Esophagus squamous epithelium (tissue), 5 donors: ENCODE measurements around the gene CELF1. TPM values are rescaled to one million over a fixed set of nuclear protein-coding genes. Genes with fewer than 3 reads are reported as not detected.

Experiments used
- DNase-seq: peaks from one replicate; lab custom pipeline; 2025; lab: John Stamatoyannopoulos, UW
- H3K27ac ChIP-seq, 4 donors: fragments of 200-600 bp; sonication (generic); one replicate each; pipeline ENCODE4 v1.5.1; 2016 to 2019; ENCODE audit warnings: mild to moderate bottlenecking in 1 of 4
- H3K27me3 ChIP-seq, 4 donors: fragments of 200-600 bp; sonication (generic); 1 replicate in 3 of 4; 2 replicates in 1 of 4; pipeline versions ENCODE4 v1.5.1 to v1.6.0; 2017 to 2021; ENCODE audit warnings: antibody characterized with exemption in 1 of 4
- H3K36me3 ChIP-seq, 3 donors: fragments of 200-600 bp; sonication (generic); one replicate each; pipeline ENCODE4 v1.5.1; 2016 to 2019
- H3K4me1 ChIP-seq, 3 donors: fragments of 200-600 bp; sonication (generic); one replicate each; pipeline ENCODE4 v1.5.1; 2017 to 2019
- H3K4me3 ChIP-seq, 4 donors: fragments of 200-600 bp; sonication (generic); 1 replicate in 3 of 4; 2 replicates in 1 of 4; pipeline ENCODE4 v1.5.1; 2016 to 2019; ENCODE audit warnings: mild to moderate bottlenecking in 2 of 4, moderate library complexity in 1 of 4
- H3K9me3 ChIP-seq, 3 donors: fragments of 200-600 bp; sonication (generic); one replicate each; pipeline ENCODE4 v1.5.1; 2016 to 2019
- CTCF ChIP-seq, 6 experiments: fragments of 450-650 bp in 4 of 6; fragments of 200-600 bp in 2 of 6; sonication (generic) in 2 of 6; IDR thresholded peaks; one replicate each; pipeline ENCODE4 v1.5.1; 2016 to 2019; ENCODE audit warnings: antibody characterized with exemption in 6 of 6, mild to moderate bottlenecking in 4 of 6, moderate library complexity in 4 of 6
- POLR2A ChIP-seq, 4 donors: fragments of 450-650 bp; IDR thresholded peaks; one replicate each; pipeline ENCODE4 v1.6.1; 2017; ENCODE audit warnings: antibody characterized with exemption in 4 of 4, mild to moderate bottlenecking in 4 of 4, moderate library complexity in 3 of 4
- WGBS, 2 donors: methylation state at CpG; one replicate each; pipeline ENCODE4 v1.1.5; 2018; 5-methylcytosine and 5-hydroxymethylcytosine counted together
- intact Hi-C: fragments of 100-400 bp; cut with DNase I; formaldehyde crosslinking; loops from one replicate; pipeline ENCODE4 v1.15.0; 2022
- total RNA-seq, 4 donors: library from RNA; depleted of rRNA; stranded (reverse); fragments of >200 nt; gene quantifications; one replicate each; pipeline ENCODE4 v1.1.0, GENCODE V29; 2016
- donor health status: DM: yes; HTN: yes; CAD: no.

Gene CELF1
- total RNA-seq, 4 donors from 2014 or later = 50.4 to 88.9 (median 64.1) TPM

GRCh38 chr11:47516984-47517853, 35.7 kb downstream of the CELF1 start:
- TF ChIP-seq CTCF (IDR thresholded peaks at IDR 0.05) (no peak), POLR2A (IDR thresholded peaks at IDR 0.05) (no peak)
- DNase-seq = no peak
- no peaks in the 10 kb centered on the region for H3K9me3 ChIP-seq
- H3K27me3 ChIP-seq = no peaks in the 10 kb centered on the region
- intact Hi-C loops = no loop called here
- H3K4me3 ChIP-seq = no peak overlapping the region
- H3K4me1 ChIP-seq = peaks cover 14 to 100% (median 53%) of the 10 kb centered on the region in 3 donors
- no peaks in the 10 kb centered on the region for H3K36me3 ChIP-seq
- peak overlapping the region in 1 of 4 donors; percentile 57 for H3K27ac ChIP-seq
- 75 to 81% methylated on average over 10 of the region's 10 CpGs for WGBS, 2 donors

GRCh38 chr11:47516155-47516554, 36.8 kb downstream of the CELF1 start:
- intact Hi-C loops = no loop called here
- TF ChIP-seq CTCF (IDR thresholded peaks at IDR 0.05) (no peak), POLR2A (IDR thresholded peaks at IDR 0.05) (no peak)
- DNase-seq = no peak
- H3K27me3 ChIP-seq = no peaks in the 10 kb centered on the region
- peak overlapping the region in 1 of 4 donors; percentile 57 for H3K27ac ChIP-seq
- H3K9me3 ChIP-seq = no peaks in the 10 kb centered on the region
- peaks cover 14 to 100% (median 55%) of the 10 kb centered on the region in 3 donors for H3K4me1 ChIP-seq
- WGBS, 2 donors = 60 to 74% methylated on average over 3 of the region's 3 CpGs
- no peak overlapping the region for H3K4me3 ChIP-seq
- H3K36me3 ChIP-seq = no peaks in the 10 kb centered on the region

GRCh38 chr11:47514825-47515647, 37.9 kb downstream of the CELF1 start:
- no peaks in the 10 kb centered on the region for H3K9me3 ChIP-seq
- TF ChIP-seq POLR2A (IDR thresholded peaks at IDR 0.05) = no peak
- no peak for TF ChIP-seq CTCF (IDR thresholded peaks at IDR 0.05)
- intact Hi-C loops = no loop called here
- 67 to 77% methylated on average over 5 of the region's 5 CpGs for WGBS, 2 donors
- H3K27me3 ChIP-seq = no peaks in the 10 kb centered on the region
- H3K27ac ChIP-seq = peak overlapping the region in 2 of 4 donors; percentile 57 to 69
- H3K4me3 ChIP-seq = no peak overlapping the region
- H3K36me3 ChIP-seq = no peaks in the 10 kb centered on the region
- no peak for DNase-seq
- H3K4me1 ChIP-seq = peaks cover 14 to 100% (median 53%) of the 10 kb centered on the region in 3 donors

- TF ChIP-seq POLR2A (IDR thresholded peaks at IDR 0.05) (no peak), CTCF (IDR thresholded peaks at IDR 0.05) (no peak)
- intact Hi-C loops = no loop called here
- WGBS, 2 donors = 54 to 70% methylated on average over 2 of the region's 2 CpGs
- DNase-seq = no peak
- H3K4me1 ChIP-seq = peaks cover 12 to 100% (median 55%) of the 10 kb centered on the region in 3 donors
- peak overlapping the region in 3 of 4 donors; percentile 20 to 57 (median 29) for H3K27ac ChIP-seq
- no peaks in the 10 kb centered on the region for H3K27me3 ChIP-seq
- H3K36me3 ChIP-seq = no peaks in the 10 kb centered on the region
- no peaks in the 10 kb centered on the region for H3K9me3 ChIP-seq
- no peak overlapping the region for H3K4me3 ChIP-seq
These were observed 40.2 kb downstream of the CELF1 start for GRCh38 chr11:47512701-47513100.
